ENCODE results near the gene GPR141. TPM values are rescaled to one million over a fixed set of nuclear protein-coding genes. Genes with fewer than 3 reads are reported as not detected.

Gene GPR141
- total and polyA plus RNA-seq, 3 donors from 2014 or later: 1.8 to 3.5 (median 2.5) TPM

- no peak for DNase-seq
- Histone ChIP-seq H3K36me3 (ENCODE audit: low read depth, missing control alignments) (no peaks in the 10 kb centered on the region), H3K4me3 (no peak overlapping the region), H3K4me1 (peaks cover 6% of the 10 kb centered on the region), H3K27me3 (no peaks in the 10 kb centered on the region), H3K27ac (no peak overlapping the region), H3K9me3 (no peaks in the 10 kb centered on the region)
- 90 to 93% methylated on average over 1 of the region's 1 CpG for WGBS, 2 donors
- no peak for TF ChIP-seq POLR2A (IDR thresholded peaks at IDR 0.05)
- no peak for TF ChIP-seq CTCF (IDR thresholded peaks at IDR 0.05)
- intact Hi-C loops (cut with DNase I; ENCODE audit: low total_unique reads): no loop called here
Observed at GRCh38 chr7:37726016-37726415, 42.5 kb downstream of the GPR141 start.

- WGBS, 2 donors: 50 to 56% methylated on average over 1 of the region's 1 CpG
- Histone ChIP-seq H3K4me1 (peaks cover 6% of the 10 kb centered on the region), H3K27ac (no peak overlapping the region), H3K9me3 (no peaks in the 10 kb centered on the region), H3K36me3 (ENCODE audit: low read depth, missing control alignments) (no peaks in the 10 kb centered on the region), H3K27me3 (no peaks in the 10 kb centered on the region), H3K4me3 (no peak overlapping the region)
- DNase-seq: no peak
- TF ChIP-seq CTCF (IDR thresholded peaks at IDR 0.05): no peak
- no peak for TF ChIP-seq POLR2A (IDR thresholded peaks at IDR 0.05)
- intact Hi-C loops (cut with DNase I; ENCODE audit: low total_unique reads): no loop called here
Observed at GRCh38 chr7:37728747-37729146, 45.2 kb downstream of the GPR141 start.

- Histone ChIP-seq H3K27me3 (no peaks in the 10 kb centered on the region), H3K36me3 (ENCODE audit: low read depth, missing control alignments) (no peaks in the 10 kb centered on the region), H3K27ac (no peak overlapping the region), H3K9me3 (no peaks in the 10 kb centered on the region), H3K4me3 (no peak overlapping the region), H3K4me1 (peaks cover 6% of the 10 kb centered on the region)
- TF ChIP-seq CTCF (IDR thresholded peaks at IDR 0.05) (no peak), POLR2A (IDR thresholded peaks at IDR 0.05) (no peak)
- intact Hi-C loops (cut with DNase I; ENCODE audit: low total_unique reads): no loop called here
- no peak for DNase-seq
Observed at GRCh38 chr7:37729181-37729580, 45.6 kb downstream of the GPR141 start.

- no peaks in the 10 kb centered on the region for H3K9me3 ChIP-seq
- H3K4me1 ChIP-seq: peaks cover 6% of the 10 kb centered on the region
- intact Hi-C loops (cut with DNase I; ENCODE audit: low total_unique reads): no loop called here
- TF ChIP-seq CTCF (IDR thresholded peaks at IDR 0.05) (no peak), POLR2A (IDR thresholded peaks at IDR 0.05) (no peak)
- H3K27ac ChIP-seq: no peak overlapping the region
- no peak for DNase-seq
- no peaks in the 10 kb centered on the region for H3K36me3 ChIP-seq (ENCODE audit: low read depth, missing control alignments)
- H3K27me3 ChIP-seq: no peaks in the 10 kb centered on the region
- WGBS, 2 donors: 69 to 75% methylated on average over 4 of the region's 4 CpGs
- H3K4me3 ChIP-seq: no peak overlapping the region
Observed at GRCh38 chr7:37730501-37730900, 46.9 kb downstream of the GPR141 start.

GRCh38 chr7:37732253-37732652 lies 48.7 kb downstream of the GPR141 start:
- intact Hi-C loops (cut with DNase I; ENCODE audit: low total_unique reads): no loop called here

More at GRCh38 chr7:37732253-37732652, 48.7 kb downstream of the GPR141 start:
- 32 to 34% methylated on average over 3 of the region's 3 CpGs for WGBS, 2 donors
- DNase-seq: peak; percentile 52
- peak in 2 of 3 experiments; percentile 47 to 58 for TF ChIP-seq CTCF (IDR thresholded peaks at IDR 0.05)
- TF ChIP-seq POLR2A (IDR thresholded peaks at IDR 0.05): no peak
- no peak overlapping the region for H3K27ac ChIP-seq
- H3K27me3 ChIP-seq: no peaks in the 10 kb centered on the region
- no peaks in the 10 kb centered on the region for H3K36me3 ChIP-seq (ENCODE audit: low read depth, missing control alignments)
- H3K4me1 ChIP-seq: peaks cover 6% of the 10 kb centered on the region
- no peak overlapping the region for H3K4me3 ChIP-seq
- no peaks in the 10 kb centered on the region for H3K9me3 ChIP-seq
